ENCODE data around the gene ZNF329. TPM values are rescaled to one million over a fixed set of nuclear protein-coding genes. Genes with fewer than 3 reads are reported as not detected.
A peak's percentile ranks its signal among the peaks of the same experiment; 100 is the strongest.

Gene ZNF329
- total and polyA plus RNA-seq, 9 of the 15 experiments (the other 6 are each of a cell fraction or from before 2014, with no cell fraction given), result 0.21 to 3.6 (median 2.2) TPM

DNA sequence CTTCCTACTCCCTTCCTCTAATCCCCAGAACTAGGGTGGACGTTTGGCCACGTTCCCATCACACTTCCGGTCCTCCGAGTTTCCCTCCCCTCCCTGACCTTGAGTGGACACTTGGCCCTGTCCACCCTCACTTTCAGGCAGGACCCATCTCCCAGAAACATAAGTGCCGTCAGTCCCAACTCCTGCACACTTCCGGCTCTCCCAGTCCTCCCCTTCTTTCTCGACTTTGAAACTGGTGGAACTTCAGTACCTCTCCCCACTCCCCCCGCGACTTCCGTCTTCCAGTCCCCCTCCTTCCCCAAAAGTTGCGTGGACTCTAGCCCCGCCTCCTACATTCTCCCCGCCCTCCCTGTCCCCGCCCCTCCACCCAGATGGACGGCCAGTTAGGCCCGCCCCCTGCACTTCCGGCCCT lies 32.0 kb upstream of the ZNF329 start (continued):
- TF ChIP-seq ZBTB26 (CRISPR knock-in tag; IDR thresholded peaks at IDR 0.05), result peak; percentile 84; the same call in 1 of the 2 replicates
- TF ChIP-seq ZNF232 (CRISPR knock-in tag; IDR thresholded peaks at IDR 0.05), result peak; percentile 40
- TF ChIP-seq CCNT2 (IDR thresholded peaks at IDR 0.05; ENCODE audit: borderline replicate concordance, extremely low read depth, insufficient read length, low read depth, low read length), result no peak
- no peak for TF ChIP-seq SAFB (IDR thresholded peaks at IDR 0.05; ENCODE audit: borderline replicate concordance, low read depth, low read length)
- 0 out of 2 replicates have a peak, but pooled peaks have one; percentile 15 for TF ChIP-seq HDGF (IDR thresholded peaks at IDR 0.05)
- no peak for TF ChIP-seq WHSC1 (IDR thresholded peaks at IDR 0.05; ENCODE audit: low read length)
- TF ChIP-seq MIER1 (IDR thresholded peaks at IDR 0.05; ENCODE audit: low read depth), result 0 out of 2 replicates have a peak, but pooled peaks have one; percentile 12
- peak; percentile 76 for TF ChIP-seq ESRRA (IDR thresholded peaks at IDR 0.05; ENCODE audit: borderline replicate concordance, low read depth)
- TF ChIP-seq, protein P1, sequence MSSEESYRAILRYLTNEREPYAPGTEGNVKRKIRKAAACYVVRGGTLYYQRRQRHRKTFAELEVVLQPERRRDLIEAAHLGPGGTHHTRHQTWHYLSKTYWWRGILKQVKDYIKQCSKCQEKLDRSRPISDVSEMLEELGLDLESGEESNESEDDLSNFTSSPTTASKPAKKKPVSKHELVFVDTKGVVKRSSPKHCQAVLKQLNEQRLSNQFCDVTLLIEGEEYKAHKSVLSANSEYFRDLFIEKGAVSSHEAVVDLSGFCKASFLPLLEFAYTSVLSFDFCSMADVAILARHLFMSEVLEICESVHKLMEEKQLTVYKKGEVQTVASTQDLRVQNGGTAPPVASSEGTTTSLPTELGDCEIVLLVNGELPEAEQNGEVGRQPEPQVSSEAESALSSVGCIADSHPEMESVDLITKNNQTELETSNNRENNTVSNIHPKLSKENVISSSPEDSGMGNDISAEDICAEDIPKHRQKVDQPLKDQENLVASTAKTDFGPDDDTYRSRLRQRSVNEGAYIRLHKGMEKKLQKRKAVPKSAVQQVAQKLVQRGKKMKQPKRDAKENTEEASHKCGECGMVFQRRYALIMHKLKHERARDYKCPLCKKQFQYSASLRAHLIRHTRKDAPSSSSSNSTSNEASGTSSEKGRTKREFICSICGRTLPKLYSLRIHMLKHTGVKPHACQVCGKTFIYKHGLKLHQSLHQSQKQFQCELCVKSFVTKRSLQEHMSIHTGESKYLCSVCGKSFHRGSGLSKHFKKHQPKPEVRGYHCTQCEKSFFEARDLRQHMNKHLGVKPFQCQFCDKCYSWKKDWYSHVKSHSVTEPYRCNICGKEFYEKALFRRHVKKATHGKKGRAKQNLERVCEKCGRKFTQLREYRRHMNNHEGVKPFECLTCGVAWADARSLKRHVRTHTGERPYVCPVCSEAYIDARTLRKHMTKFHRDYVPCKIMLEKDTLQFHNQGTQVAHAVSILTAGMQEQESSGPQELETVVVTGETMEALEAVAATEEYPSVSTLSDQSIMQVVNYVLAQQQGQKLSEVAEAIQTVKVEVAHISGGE (CRISPR knock-in tag; IDR thresholded peaks at IDR 0.05), result peak in 2 of 3 experiments; percentile 50 to 84; a peak in 4 of 6 replicates
- TF ChIP-seq ZNF76 (CRISPR knock-in tag; IDR thresholded peaks at IDR 0.05; ENCODE audit: borderline replicate concordance), result no peak
- TF ChIP-seq, protein P2, sequence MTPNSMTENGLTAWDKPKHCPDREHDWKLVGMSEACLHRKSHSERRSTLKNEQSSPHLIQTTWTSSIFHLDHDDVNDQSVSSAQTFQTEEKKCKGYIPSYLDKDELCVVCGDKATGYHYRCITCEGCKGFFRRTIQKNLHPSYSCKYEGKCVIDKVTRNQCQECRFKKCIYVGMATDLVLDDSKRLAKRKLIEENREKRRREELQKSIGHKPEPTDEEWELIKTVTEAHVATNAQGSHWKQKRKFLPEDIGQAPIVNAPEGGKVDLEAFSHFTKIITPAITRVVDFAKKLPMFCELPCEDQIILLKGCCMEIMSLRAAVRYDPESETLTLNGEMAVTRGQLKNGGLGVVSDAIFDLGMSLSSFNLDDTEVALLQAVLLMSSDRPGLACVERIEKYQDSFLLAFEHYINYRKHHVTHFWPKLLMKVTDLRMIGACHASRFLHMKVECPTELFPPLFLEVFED (CRISPR knock-in tag; conservative IDR thresholded peaks at IDR 0.05), result peak; percentile 89; the same call in 1 of the 2 replicates
- TF ChIP-seq ZNF584 (CRISPR knock-in tag; IDR thresholded peaks at IDR 0.05; ENCODE audit: low read depth), result no peak
- TF ChIP-seq PCBP1 (IDR thresholded peaks at IDR 0.05; ENCODE audit: low read depth, low read length, poor library complexity, severe bottlenecking), result no peak
- no peak for TF ChIP-seq IFI16 (CRISPR knock-in tag; IDR thresholded peaks at IDR 0.05)
- no peak for TF ChIP-seq DLX4 (CRISPR knock-in tag; IDR thresholded peaks at IDR 0.05)
- 0 out of 4 replicates have a peak, but pooled peaks of 1 of the 2 experiments have one; percentile 5 for TF ChIP-seq CSDE1 (IDR thresholded peaks at IDR 0.05)
- TF ChIP-seq FOXK2 (conservative IDR thresholded peaks at IDR 0.05 in 1 of 2, IDR thresholded peaks at IDR 0.05 in 1 of 2; ENCODE audit: low read depth in 2 of 2), result 0 out of 4 replicates have a peak, but pooled peaks of 1 of the 2 experiments have one; percentile 18
- TF ChIP-seq KLF6 (CRISPR knock-in tag; IDR thresholded peaks at IDR 0.05; ENCODE audit: borderline replicate concordance), result no peak
- 0 out of 4 replicates have a peak, but pooled peaks of 1 of the 2 experiments have one; percentile 5 for TF ChIP-seq HDAC1 (IDR thresholded peaks at IDR 0.05)
- no peak for TF ChIP-seq ZNF699 (CRISPR knock-in tag; IDR thresholded peaks at IDR 0.05; ENCODE audit: insufficient replicate concordance)

Measured in K562 (cell line).